Peyer's patch (tissue), 4 donors: ENCODE measurements around the gene HOXA5.

Experiments
- CTCF ChIP-seq, 6 experiments: fragments of 450-650 bp in 4 of 6; fragments of 200-600 bp in 2 of 6; sonication (generic) in 1 of 6; IDR thresholded peaks; one replicate each; pipeline ENCODE4 v1.5.1; 2017 to 2019; ENCODE audit warnings: antibody characterized with exemption in 6 of 6, mild to moderate bottlenecking in 3 of 6, moderate library complexity in 1 of 6
- POLR2A ChIP-seq, 2 donors: fragments of 450-650 bp; IDR thresholded peaks; one replicate each; pipeline ENCODE4 v1.5.1; 2017; ENCODE audit warnings: antibody characterized with exemption in 2 of 2, mild to moderate bottlenecking in 2 of 2, moderate library complexity in 2 of 2

- TF ChIP-seq POLR2A (IDR thresholded peaks at IDR 0.05) (no peak), CTCF (IDR thresholded peaks at IDR 0.05) (no peak)
Observed at GRCh38 chr7:27158436-27159265, 15.2 kb upstream of the HOXA5 start.
